ENCODE data around the gene IL12B.
A peak's percentile ranks its signal among the peaks of the same experiment; 100 is the strongest.
"Not testable (repeated sequence)": the region's sequence is repeated elsewhere in the genome, so short reads cannot be mapped to it uniquely, and the experiment has no call there.

The IL12B gene

GRCh38 chr5:159330131-159330800 lies at the start of gene IL12B:
Gene IL12B, minus strand, starts transcription at chr5:159330487. Its CDS starts 3,705 bp downstream, at chr5:159326782.
- peaks cover 42% of the 10 kb centered on the region for H3K27me3 Mint-ChIP-seq (ENCODE audit: low read depth, poor library complexity)
- DNase-seq, result no peak
- no peaks in the 10 kb centered on the region for H3K36me3 Mint-ChIP-seq (ENCODE audit: low read depth)
- TF ChIP-seq CTCF (IDR thresholded peaks at IDR 0.05), result no peak
- H3K4me1 Mint-ChIP-seq, result no peaks in the 10 kb centered on the region
- no peak within 1 kb of the TSS for H3K27ac Mint-ChIP-seq
- no peaks in the 10 kb centered on the region for H3K9me3 Mint-ChIP-seq
- peak within 1 kb of the TSS; percentile 82 for H3K4me3 Mint-ChIP-seq

GRCh38 chr5:159377653-159378052 lies 47.4 kb upstream of the IL12B start:
- Mint-ChIP-seq H3K27me3 (ENCODE audit: low read depth, poor library complexity) (peaks cover 9% of the 10 kb centered on the region), H3K27ac (no peak overlapping the region), H3K4me3 (no peak overlapping the region), H3K36me3 (ENCODE audit: low read depth) (no peaks in the 10 kb centered on the region), H3K4me1 (no peaks in the 10 kb centered on the region), H3K9me3 (peaks cover 60% of the 10 kb centered on the region)
- no peak for DNase-seq
- no peak for TF ChIP-seq CTCF (IDR thresholded peaks at IDR 0.05)

- not testable (repeated sequence) for H3K27ac Mint-ChIP-seq; DNase-seq; H3K4me1 Mint-ChIP-seq; H3K36me3 Mint-ChIP-seq (ENCODE audit: low read depth); H3K4me3 Mint-ChIP-seq
- peaks cover 12% of the 10 kb centered on the region for H3K9me3 Mint-ChIP-seq
- H3K27me3 Mint-ChIP-seq (ENCODE audit: low read depth, poor library complexity), result peaks cover 11% of the 10 kb centered on the region
Observed at GRCh38 chr5:159367866-159368265, 37.6 kb upstream of the IL12B start.

GRCh38 chr5:159366776-159367175 lies 36.5 kb upstream of the IL12B start:
- not testable (repeated sequence) for H3K4me1 Mint-ChIP-seq; DNase-seq; H3K4me3 Mint-ChIP-seq; H3K27ac Mint-ChIP-seq; H3K36me3 Mint-ChIP-seq (ENCODE audit: low read depth)
- Mint-ChIP-seq H3K27me3 (ENCODE audit: low read depth, poor library complexity) (peaks cover 11% of the 10 kb centered on the region), H3K9me3 (peaks cover 12% of the 10 kb centered on the region)

- no peak overlapping the region for H3K27ac Mint-ChIP-seq
- no peak for DNase-seq
- H3K4me3 Mint-ChIP-seq, result no peak overlapping the region
- H3K36me3 Mint-ChIP-seq (ENCODE audit: low read depth), result peaks cover 5% of the 10 kb centered on the region
- peaks cover 7% of the 10 kb centered on the region for H3K27me3 Mint-ChIP-seq (ENCODE audit: low read depth, poor library complexity)
- TF ChIP-seq CTCF (IDR thresholded peaks at IDR 0.05), result no peak
- no peaks in the 10 kb centered on the region for H3K4me1 Mint-ChIP-seq
- peaks cover 9% of the 10 kb centered on the region for H3K9me3 Mint-ChIP-seq
Observed at GRCh38 chr5:159362220-159362619, 31.9 kb upstream of the IL12B start.

GRCh38 chr5:159359871-159360270 lies 29.6 kb upstream of the IL12B start:
- not testable (repeated sequence) for H3K27me3 Mint-ChIP-seq (ENCODE audit: low read depth, poor library complexity); H3K4me1 Mint-ChIP-seq; H3K36me3 Mint-ChIP-seq (ENCODE audit: low read depth); H3K9me3 Mint-ChIP-seq; DNase-seq; H3K27ac Mint-ChIP-seq; H3K4me3 Mint-ChIP-seq

GRCh38 chr5:159359408-159359807 lies 29.1 kb upstream of the IL12B start:
- Mint-ChIP-seq H3K4me3 (no peak overlapping the region), H3K27me3 (ENCODE audit: low read depth, poor library complexity) (peaks cover 5% of the 10 kb centered on the region), H3K9me3 (no peaks in the 10 kb centered on the region), H3K36me3 (ENCODE audit: low read depth) (no peaks in the 10 kb centered on the region), H3K4me1 (no peaks in the 10 kb centered on the region), H3K27ac (no peak overlapping the region)
- no peak for TF ChIP-seq CTCF (IDR thresholded peaks at IDR 0.05)
- DNase-seq, result no peak

Data from nephron progenitor cell (in vitro differentiated cells).